Neural cell (in vitro differentiated cells): Measurements from ENCODE around the gene PTPRQ. TPM values are rescaled to one million over a fixed set of nuclear protein-coding genes. Genes with fewer than 3 reads are reported as not detected.

ENCODE experiments used
- H2AFZ ChIP-seq: fragments of 200-600, 300-800 bp; sonication (generic), shearing (Covaris generic); 2 replicates; pipeline ENCODE4 v1.6.0; 2014; ENCODE audit warnings: low read depth, mild to moderate bottlenecking, antibody characterized with exemption, low read length, moderate library complexity
- H3F3A ChIP-seq: fragments of 200-600 bp; shearing (Covaris generic); 2 replicates; pipeline ENCODE4 v1.6.1; 2016; ENCODE audit warnings: mild to moderate bottlenecking, moderate library complexity, mixed read lengths, antibody characterized with exemption, low read length; ENCODE audit not compliant: insufficient read depth, poor library complexity, severe bottlenecking
- H3K27ac ChIP-seq: fragments of 200-600, 300-800 bp; sonication (generic), shearing (Covaris generic); 2 replicates; pipeline ENCODE4 v1.5.1; 2014; ENCODE audit warnings: mild to moderate bottlenecking, low read length, moderate library complexity
- H3K27me3 ChIP-seq: fragments of 300-800, 200-600 bp; sonication (generic), shearing (Covaris generic); 2 replicates; pipeline ENCODE4 v1.6.0; 2014; ENCODE audit warnings: mild to moderate bottlenecking, low read depth, low read length, moderate library complexity; ENCODE audit not compliant: insufficient read depth
- H3K36me3 ChIP-seq: fragments of 300-800, 200-600 bp; sonication (generic), shearing (Covaris generic); 2 replicates; pipeline ENCODE4 v1.5.1; 2014; ENCODE audit warnings: mild to moderate bottlenecking, antibody characterized with exemption, low read length, moderate library complexity; ENCODE audit not compliant: insufficient read depth
- H3K4me2 ChIP-seq: fragments of 300-800, 200-600 bp; sonication (generic), shearing (Covaris generic); 2 replicates; pipeline ENCODE4 v1.6.0; 2014; ENCODE audit warnings: mild to moderate bottlenecking, low read length
- H3K4me3 ChIP-seq: fragments of 300-800, 200-600 bp; sonication (generic), shearing (Covaris generic); 2 replicates; pipeline ENCODE4 v1.5.1; 2014; ENCODE audit warnings: mild to moderate bottlenecking, low read length, moderate library complexity
- H3K79me2 ChIP-seq: fragments of 200-600 bp; shearing (Covaris generic); replicated peaks from 2 replicates; pipeline ENCODE4 v1.6.0; 2014; ENCODE audit warnings: mild to moderate bottlenecking, low read length, moderate library complexity; ENCODE audit not compliant: insufficient read depth
- H3K9ac ChIP-seq: fragments of 300-800, 200-600 bp; sonication (generic), shearing (Covaris generic); 2 replicates; pipeline ENCODE4 v1.6.1; 2016; ENCODE audit warnings: mild to moderate bottlenecking, low read length, mixed read lengths
- H3K9me2 ChIP-seq: fragments of 200-600 bp; shearing (Covaris generic); 2 replicates; pipeline ENCODE4 v1.6.1; 2016; ENCODE audit warnings: mild to moderate bottlenecking, low read length, mixed read lengths; ENCODE audit not compliant: insufficient read depth
- H3K9me3 ChIP-seq: fragments of 200-600, 300-800 bp; sonication (generic), shearing (Covaris generic); 2 replicates; pipeline ENCODE4 v1.6.1; 2016; ENCODE audit warnings: mild to moderate bottlenecking, mixed run types, low read length, moderate library complexity, mixed read lengths
- H4K20me1 ChIP-seq: fragments of 200-600 bp; shearing (Covaris generic); 2 replicates; pipeline ENCODE4 v1.6.1; 2016; ENCODE audit warnings: mild to moderate bottlenecking, mixed run types; ENCODE audit not compliant: insufficient read depth
- CTCF ChIP-seq: fragments of 450-650 bp; IDR thresholded peaks from 2 replicates; pipeline ENCODE4 v1.5.1; 2014; ENCODE audit warnings: antibody characterized with exemption, mild to moderate bottlenecking, moderate library complexity; ENCODE audit not compliant: poor library complexity, severe bottlenecking
- EP300 ChIP-seq: fragments of 450-650 bp; conservative IDR thresholded peaks from 2 replicates; pipeline ENCODE4 v1.6.1; 2014; ENCODE audit warnings: antibody characterized with exemption, mild to moderate bottlenecking, moderate library complexity; ENCODE audit not compliant: poor library complexity, severe bottlenecking
- EZH2 ChIP-seq: fragments of 200-600, 300-800 bp; shearing (Covaris generic), sonication (generic); IDR thresholded peaks from 2 replicates; pipeline ENCODE4 v1.6.1; 2014; ENCODE audit warnings: antibody characterized with exemption, low read length, borderline replicate concordance, mild to moderate bottlenecking; ENCODE audit not compliant: insufficient read depth, poor library complexity, severe bottlenecking
- MXI1 ChIP-seq: fragments of 450-650 bp; conservative IDR thresholded peaks from 2 replicates; pipeline ENCODE4 v1.6.1; 2014; ENCODE audit warnings: antibody characterized with exemption, mild to moderate bottlenecking; ENCODE audit not compliant: poor library complexity, severe bottlenecking
- POLR2AphosphoS5 ChIP-seq: IDR thresholded peaks from 2 replicates; pipeline ENCODE4 v1.6.1; 2012
- RAD21 ChIP-seq: fragments of 450-650 bp; conservative IDR thresholded peaks from 2 replicates; pipeline ENCODE4 v1.6.1; 2014; ENCODE audit warnings: antibody characterized with exemption, mild to moderate bottlenecking, moderate library complexity
- REST ChIP-seq: IDR thresholded peaks from 2 replicates; pipeline ENCODE4 v1.6.1; 2012; ENCODE audit warnings: borderline replicate concordance
- SMC3 ChIP-seq: fragments of 450-650 bp; conservative IDR thresholded peaks from 2 replicates; pipeline ENCODE4 v1.6.1; 2014; ENCODE audit warnings: antibody characterized with exemption, mild to moderate bottlenecking, moderate library complexity; ENCODE audit not compliant: poor library complexity
- TAF1 ChIP-seq: IDR thresholded peaks from 2 replicates; pipeline ENCODE4 v1.6.1; 2012; ENCODE audit warnings: low read depth
- polyA plus RNA-seq: library from polyadenylated mRNA; depleted of rRNA; stranded (reverse); fragments of >200 nt; gene quantifications from 2 replicates; pipeline ENCODE4 v1.2.3, GENCODE V29; 2014

The PTPRQ gene
- polyA plus RNA-seq, 1 donor from 2014 or later: not detected

GRCh38 chr12:80625051-80625450 lies 181.0 kb downstream of the PTPRQ start:
- no peak overlapping the region for H3K9ac ChIP-seq
- H2AFZ ChIP-seq: no peak overlapping the region
- no peak overlapping the region for H3K4me2 ChIP-seq
- no peaks in the 10 kb centered on the region for H3K36me3 ChIP-seq
- H3K27ac ChIP-seq: no peak overlapping the region
- TF ChIP-seq EZH2: no peak
- TF ChIP-seq MXI1: no peak
- TF ChIP-seq CTCF: no peak
- TF ChIP-seq SMC3: no peak
- TF ChIP-seq POLR2AphosphoS5: no peak
- no peak for TF ChIP-seq EP300
- TF ChIP-seq TAF1: no peak
- no peak for TF ChIP-seq REST
- no peaks in the 10 kb centered on the region for H3K9me2 ChIP-seq
- H4K20me1 ChIP-seq: no peaks in the 10 kb centered on the region
- no peaks in the 10 kb centered on the region for H3F3A ChIP-seq
- H3K9me3 ChIP-seq: no peaks in the 10 kb centered on the region
- no peaks in the 10 kb centered on the region for H3K27me3 ChIP-seq
- H3K4me3 ChIP-seq: no peak overlapping the region
- no peaks in the 10 kb centered on the region for H3K79me2 ChIP-seq

GRCh38 chr12:80625901-80626300 lies 181.9 kb downstream of the PTPRQ start:
- Histone ChIP-seq H3K4me2 (no peak overlapping the region), H3K36me3 (no peaks in the 10 kb centered on the region), H3K4me3 (no peak overlapping the region), H3F3A (no peaks in the 10 kb centered on the region), H3K27ac (no peak overlapping the region), H3K9me2 (no peaks in the 10 kb centered on the region), H3K79me2 (no peaks in the 10 kb centered on the region), H4K20me1 (no peaks in the 10 kb centered on the region), H3K9ac (no peak overlapping the region), H3K9me3 (no peaks in the 10 kb centered on the region), H3K27me3 (no peaks in the 10 kb centered on the region), H2AFZ (no peak overlapping the region)
- no peak for TF ChIP-seq EZH2
- no peak for TF ChIP-seq CTCF
- TF ChIP-seq EP300: no peak
- no peak for TF ChIP-seq POLR2AphosphoS5
- no peak for TF ChIP-seq REST
- TF ChIP-seq RAD21: no peak
- TF ChIP-seq SMC3: no peak
- TF ChIP-seq MXI1: no peak
- no peak for TF ChIP-seq TAF1
